GM10266 (cell line): ENCODE results near the gene DKC1.

Experiments
- DNase-seq: peaks from one replicate; pipeline ENCODE4 v3.0.0; 2012; ENCODE audit errors: extremely low spot score
- CTCF ChIP-seq: IDR thresholded peaks from 2 replicates; pipeline ENCODE4 v1.5.1; 2012; ENCODE audit warnings: mild to moderate bottlenecking, low read depth; ENCODE audit not compliant: control insufficient read depth, insufficient read depth; ENCODE audit errors: missing control alignments

The DKC1 gene

DNA sequence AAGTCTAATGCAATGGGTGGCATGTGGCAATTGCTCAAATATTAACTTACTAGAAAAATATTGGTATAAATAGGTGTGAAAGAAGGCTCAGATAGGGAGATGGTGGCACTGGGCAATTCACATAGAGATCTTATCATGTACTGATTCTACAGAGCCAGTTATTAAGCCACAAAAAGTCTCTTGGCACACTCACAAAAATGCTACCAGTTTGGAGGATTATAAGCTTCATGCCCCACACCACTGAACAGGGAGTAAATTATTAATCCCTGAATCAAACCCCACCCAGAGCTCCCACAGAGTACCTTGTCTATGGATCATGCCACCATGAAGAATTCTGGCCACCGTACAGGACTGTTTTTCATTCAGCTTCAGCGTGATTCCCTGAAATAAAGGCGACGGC, 28.8 kb downstream of the DKC1 start:
- TF ChIP-seq CTCF, result no peak
- DNase-seq, result no peak

GRCh38 chrX:154791939-154792338, 29.3 kb downstream of the DKC1 start:
- TF ChIP-seq CTCF, result no peak
- DNase-seq, result no peak

- no peak for TF ChIP-seq CTCF
Measured at GRCh38 chrX:154793084-154793795, 30.6 kb downstream of the DKC1 start.

GRCh38 chrX:154795016-154795415, 32.4 kb downstream of the DKC1 start:
- TF ChIP-seq CTCF, result no peak
- DNase-seq, result no peak

More at GRCh38 chrX:154793084-154793795, 30.6 kb downstream of the DKC1 start:
- no peak for DNase-seq

- DNase-seq, result no peak
- no peak for TF ChIP-seq CTCF
Measured at GRCh38 chrX:154797006-154797405, 34.3 kb downstream of the DKC1 start.

DNA sequence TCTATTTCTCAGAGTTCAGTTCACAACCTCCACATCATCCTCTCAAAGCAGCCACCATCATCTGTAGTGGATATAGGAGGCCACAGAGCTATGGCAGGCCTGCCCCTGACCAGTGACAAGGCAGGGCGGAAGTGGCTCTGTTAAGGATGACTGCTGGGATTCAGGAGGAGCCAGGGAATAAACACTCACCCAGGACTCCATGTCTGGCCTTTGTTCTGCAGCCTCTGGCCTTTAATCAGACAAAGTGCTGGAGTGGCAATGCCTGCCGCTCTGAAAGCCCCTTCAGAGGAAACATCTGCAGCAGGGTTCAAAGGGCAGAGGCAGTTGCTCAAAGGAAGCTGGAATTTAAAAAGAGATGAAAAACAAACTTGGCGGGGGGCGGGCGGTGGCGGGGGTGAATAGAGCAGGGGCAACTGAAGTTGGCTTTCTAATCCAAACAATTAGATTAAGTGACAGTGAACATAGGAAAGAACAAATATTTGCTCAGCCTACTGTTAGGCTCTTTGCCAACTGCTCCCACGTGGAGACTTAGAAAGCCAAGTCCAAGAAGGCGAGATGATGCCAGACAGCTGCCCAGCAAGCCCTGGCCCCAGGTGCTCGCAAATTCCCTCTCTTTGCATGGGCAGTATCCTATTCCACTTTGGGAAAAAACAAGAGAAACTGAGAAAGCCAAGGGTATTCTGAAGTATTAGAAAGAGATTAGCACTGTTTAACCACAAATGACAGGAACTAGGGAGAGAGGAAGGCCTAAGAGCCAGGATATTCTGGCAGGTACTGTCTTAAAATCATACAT, 37.1 kb downstream of the DKC1 start:
- DNase-seq, result no peak
- no peak for TF ChIP-seq CTCF

DNA sequence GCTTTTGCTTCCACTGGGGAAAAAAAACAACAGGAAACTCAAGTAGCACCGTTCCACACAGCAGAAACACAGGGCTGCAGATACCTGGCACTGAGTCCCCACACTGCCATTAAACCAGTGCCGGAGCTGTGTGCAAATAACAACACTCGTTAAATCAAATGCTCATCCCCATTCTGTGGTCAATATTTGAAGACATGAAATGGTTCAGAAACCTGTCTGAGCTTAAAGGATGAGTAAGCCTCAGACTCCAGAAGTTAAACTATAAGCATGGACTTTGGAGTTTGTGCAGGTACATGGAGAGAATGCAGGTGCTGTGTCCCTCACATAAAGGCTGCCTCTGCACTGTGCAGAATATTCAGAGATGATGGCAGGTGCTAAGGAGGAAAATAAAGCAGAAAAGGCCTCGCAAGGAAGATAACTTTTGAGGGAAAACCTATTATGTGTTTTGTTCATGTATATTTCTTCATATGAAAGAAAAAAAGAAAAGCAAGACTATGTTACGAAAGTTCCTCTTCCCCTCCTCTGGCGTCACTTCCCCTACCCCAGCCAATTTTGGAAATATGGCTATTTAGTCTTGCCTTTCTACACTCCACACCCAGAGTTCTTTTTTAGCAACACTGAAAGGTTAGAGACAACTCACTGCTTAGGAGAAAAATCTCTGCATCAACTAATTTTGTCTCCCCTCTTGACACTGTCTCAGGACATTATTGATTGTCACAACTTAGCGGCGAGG, 38.0 kb downstream of the DKC1 start:
- no peak for DNase-seq
- TF ChIP-seq CTCF, result no peak
